ENCODE measurements around the gene SORBS2.

The SORBS2 gene

GRCh38 chr4:185582651-185583400 is 229.2 kb downstream of the SORBS2 start:
- DNase-seq (ENCODE audit: low spot score), result no peak

DNA sequence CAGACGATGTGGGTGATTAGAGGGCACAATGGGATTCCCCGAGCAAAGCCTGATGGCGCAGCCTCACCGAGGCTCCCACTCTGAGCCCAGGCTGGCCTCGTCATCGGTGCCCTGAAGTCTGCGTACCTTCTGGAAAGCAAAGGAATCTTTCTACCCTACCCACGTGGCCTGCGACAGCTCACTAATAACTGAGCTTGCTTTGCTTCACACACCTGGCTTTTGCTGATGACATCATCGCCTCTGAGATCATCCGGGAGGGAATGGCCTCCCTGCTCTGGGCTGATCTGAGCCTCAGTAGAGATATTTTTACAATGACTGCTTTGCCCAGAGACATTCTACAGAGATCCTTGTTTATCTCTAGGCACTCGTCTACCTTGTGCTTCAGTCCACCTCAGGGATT is 231.3 kb downstream of the SORBS2 start:
- DNase-seq (ENCODE audit: low spot score), result no peak

DNA sequence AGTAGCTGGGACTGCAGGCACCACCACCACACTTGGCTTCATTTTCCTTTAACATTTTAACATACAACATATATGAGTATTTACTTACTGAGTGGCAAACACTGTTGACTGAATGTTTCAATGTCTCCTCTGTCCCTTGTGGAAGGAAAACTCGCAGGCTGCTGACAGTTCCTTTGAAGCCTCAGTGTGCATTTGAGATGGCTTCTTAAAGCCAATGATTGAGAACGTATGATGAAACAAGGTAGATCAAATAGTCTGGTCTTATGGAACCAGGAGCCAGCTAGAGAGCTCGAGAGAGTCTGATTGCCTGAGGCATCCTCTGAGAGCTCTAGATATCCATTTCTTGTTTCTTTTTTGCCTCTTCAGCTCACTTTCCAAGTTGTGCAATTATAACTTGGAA is 233.7 kb downstream of the SORBS2 start:
- DNase-seq (ENCODE audit: low spot score), result no peak

GRCh38 chr4:185576962-185577950 is 234.7 kb downstream of the SORBS2 start:
- DNase-seq (ENCODE audit: low spot score), result no peak

GRCh38 chr4:185576314-185576961 is 235.6 kb downstream of the SORBS2 start:
- DNase-seq (ENCODE audit: low spot score), result no peak

DNA sequence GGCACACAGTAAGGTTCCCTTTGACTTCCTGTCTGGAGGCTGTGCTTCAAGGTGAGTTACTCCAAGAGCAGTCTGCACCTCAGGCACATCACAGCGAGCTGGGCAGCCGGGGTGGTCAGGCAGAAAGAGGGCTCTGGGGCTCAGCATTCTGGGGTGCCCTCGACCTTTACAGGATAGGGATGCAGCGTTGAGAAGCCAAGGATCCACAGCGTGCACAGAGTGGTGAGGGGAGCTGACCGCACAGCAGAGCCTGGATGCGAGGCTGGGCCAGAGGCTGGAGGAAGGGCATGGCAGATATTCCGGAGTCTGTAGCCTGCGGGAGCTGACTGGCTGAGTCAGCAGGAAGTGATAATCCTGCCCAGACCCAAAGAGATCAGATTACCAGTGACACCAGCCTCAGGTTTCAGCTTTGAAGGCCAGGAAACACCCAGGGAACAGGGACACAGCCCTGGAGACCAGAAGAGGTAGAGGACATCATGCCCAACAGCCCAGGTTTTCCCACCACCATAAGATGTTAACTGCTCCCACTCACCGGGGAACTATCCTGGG is 238.3 kb downstream of the SORBS2 start:
- peak; percentile 68 for DNase-seq (ENCODE audit: low spot score)

GRCh38 chr4:185570727-185571126 is 241.3 kb downstream of the SORBS2 start:
- DNase-seq (ENCODE audit: low spot score), result no peak

DNA sequence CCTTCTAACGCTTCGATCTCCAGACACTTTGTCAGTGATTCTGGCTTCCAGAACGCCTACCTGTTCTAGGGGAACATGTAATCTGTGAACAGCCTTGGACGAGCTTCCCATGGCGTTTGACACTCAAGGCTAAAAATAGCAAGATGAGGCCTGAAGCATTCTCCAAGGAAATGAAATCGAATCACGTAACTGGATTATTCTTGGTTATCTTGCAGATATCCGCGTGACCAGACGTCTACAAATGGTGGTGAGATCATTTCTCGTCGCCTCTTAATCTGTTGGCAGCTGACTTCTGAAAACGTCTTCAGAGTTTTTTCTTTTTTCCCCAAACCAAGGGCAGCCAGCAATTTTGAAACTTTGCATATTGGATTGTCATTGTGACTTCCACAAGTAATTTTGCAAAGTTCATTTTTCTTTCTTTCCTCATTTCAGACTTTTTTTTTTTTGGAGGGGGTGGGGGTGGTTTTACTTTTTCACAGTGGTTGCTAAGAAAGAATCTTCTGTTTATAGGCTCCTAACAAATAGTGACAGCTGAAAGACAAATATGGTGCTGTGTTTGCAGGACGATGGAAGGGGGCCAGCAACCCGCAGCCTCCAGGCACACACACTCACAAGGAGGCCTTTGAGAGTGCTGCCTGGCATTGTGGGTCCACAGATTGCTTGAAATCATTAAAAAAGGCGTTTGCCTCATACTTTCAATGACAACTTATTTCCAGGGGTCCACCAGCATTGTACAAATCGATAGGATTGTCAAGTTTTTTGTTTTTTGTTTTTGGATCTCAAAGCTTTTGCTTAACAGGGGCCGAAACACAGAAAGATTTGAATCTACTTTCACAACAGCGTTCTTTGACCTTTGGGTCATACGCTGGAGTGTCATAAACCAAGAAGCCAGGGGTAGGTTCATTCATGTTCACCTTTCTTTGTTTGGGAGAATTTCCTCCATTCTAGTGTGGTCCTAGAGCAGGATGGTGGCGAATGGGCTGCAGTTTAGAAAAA is 244.3 kb downstream of the SORBS2 start:
- DNase-seq (ENCODE audit: low spot score), result no peak

DNA sequence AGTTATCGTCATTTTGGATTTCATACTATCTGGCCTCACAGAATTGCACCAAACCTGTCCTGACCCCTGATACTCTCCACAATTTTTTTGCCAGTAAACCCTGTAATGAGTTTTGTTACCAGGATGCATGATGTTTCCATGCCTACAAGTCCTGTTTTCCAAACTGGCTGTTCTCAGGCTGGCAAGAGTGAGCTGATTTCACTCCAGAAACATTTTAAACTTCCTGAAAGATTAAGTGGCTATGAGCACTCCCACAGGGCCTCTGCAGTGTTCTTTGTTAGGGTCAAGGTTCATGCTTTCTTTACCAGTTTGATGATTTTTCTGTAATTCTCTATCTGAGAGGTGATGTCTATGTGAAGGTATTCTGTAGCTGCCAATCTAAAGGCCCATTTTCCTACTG is 245.0 kb downstream of the SORBS2 start:
- no peak for DNase-seq (ENCODE audit: low spot score)

DNA sequence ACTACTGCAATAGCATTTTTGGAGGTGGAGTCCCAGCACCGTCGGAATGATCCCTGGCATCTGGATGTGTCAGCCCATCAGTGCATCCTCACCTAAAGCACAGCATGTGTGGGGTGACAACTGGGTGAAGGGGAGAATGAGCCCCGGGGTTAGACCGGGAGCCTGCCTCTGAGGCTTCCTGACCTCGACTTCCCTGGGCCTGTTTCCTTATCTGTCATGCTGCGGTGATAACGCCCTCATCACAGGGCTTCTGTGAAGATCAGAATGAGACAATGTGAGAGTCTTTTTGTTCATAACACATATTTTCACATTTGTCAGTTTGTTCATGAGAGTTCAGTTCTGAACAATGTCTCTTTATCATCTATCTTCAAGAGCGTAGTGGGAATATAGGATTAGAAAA is 245.6 kb downstream of the SORBS2 start:
- no peak for DNase-seq (ENCODE audit: low spot score)

DNA sequence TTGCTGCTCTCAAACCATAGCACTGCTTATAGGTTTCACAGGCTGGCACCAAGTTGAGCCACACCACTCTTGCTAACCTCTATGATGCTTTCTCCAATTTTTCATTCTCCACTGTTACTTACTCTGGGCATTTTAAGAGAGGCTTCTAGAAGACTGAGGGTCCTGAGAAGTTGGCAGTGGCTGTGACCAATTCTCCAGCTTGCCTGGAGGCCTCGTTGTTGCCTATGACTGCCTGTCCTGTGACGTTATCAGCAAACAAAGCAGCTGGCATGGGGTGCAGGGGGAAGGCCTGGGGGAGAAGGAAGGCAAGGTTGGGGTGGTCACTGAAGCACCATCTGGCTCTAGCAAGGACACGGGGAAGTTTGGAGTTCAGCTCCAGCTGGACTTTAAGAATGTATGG is 246.3 kb downstream of the SORBS2 start:
- DNase-seq (ENCODE audit: low spot score), result no peak

GRCh38 chr4:185564349-185564748 is 247.6 kb downstream of the SORBS2 start:
- peak; percentile 1 for DNase-seq (ENCODE audit: low spot score)

- no peak for DNase-seq (ENCODE audit: low spot score)
Measured at GRCh38 chr4:185562531-185562930, 249.5 kb downstream of the SORBS2 start.

DNA sequence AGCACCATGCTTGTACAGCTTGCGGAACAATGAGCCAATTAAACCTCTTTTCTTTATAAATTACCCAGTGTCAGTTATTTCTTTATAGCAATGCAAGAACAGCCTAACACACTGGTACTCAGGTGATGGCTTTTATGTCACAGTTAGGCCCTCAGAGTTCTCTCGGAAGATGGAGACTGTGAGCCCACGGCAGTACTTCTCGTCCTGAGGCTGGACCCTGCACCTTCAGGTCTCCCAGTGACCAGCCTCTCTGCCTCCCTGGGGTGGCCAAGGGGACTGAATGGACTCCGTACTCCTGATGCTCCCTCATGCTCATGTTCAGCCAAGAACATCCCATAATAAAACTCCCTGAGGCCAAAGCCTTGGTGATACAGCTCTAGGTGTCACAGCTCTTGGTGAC is 251.7 kb downstream of the SORBS2 start:
- peak; percentile 31 for DNase-seq (ENCODE audit: low spot score)

DNA sequence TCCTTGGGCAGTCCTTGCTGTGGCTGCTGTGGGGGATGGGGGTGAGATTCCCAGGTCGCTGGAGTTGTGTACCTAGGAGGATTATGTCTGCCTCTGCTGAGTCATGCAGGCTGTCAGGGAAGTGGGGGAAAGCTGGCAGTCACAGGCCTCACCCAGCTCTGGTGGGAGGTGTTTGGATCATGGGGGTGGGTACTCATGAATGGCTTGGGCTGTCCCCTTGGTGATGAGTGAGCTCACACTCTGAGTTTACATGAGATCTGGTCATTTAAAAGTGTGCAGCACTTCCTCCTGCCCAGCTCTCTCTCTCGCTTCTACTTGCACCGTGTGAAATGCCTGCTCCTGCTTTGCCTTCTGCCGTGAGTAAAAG is 252.1 kb downstream of the SORBS2 start:
- DNase-seq (ENCODE audit: low spot score), result no peak

DNA sequence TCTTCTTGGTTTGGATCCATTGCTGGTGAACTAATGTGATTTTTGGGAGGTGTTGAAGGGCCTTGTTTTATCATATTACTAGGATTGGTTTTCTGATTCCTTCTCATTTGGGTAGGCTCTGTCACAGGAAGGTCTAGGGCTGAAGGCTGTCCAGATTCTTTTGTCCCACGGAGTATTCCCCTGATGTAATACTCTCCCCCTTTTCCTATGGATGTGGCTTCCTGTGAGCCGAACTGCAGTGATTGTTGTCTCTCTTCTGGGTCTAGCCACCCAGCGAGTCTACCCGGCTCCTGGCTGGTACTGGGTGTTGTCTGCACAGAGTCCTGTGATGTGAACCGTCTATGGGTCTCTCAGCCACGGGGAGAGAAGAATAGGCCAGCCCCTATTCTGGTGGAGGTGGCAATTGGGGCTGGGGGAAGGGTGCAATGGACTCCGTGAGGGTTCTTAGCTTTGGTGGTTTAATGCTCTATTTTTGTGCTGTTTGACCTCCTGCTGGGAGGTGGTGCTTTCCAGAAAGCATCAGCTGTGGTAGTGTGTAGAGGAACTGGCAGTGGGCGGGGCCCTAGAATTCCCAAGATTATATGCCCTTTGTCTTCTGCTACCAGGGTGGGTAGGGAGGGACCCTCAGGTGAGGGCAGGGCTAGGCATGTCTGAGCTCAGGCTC is 252.6 kb downstream of the SORBS2 start:
- peak; percentile 43 for DNase-seq (ENCODE audit: low spot score)

DNA sequence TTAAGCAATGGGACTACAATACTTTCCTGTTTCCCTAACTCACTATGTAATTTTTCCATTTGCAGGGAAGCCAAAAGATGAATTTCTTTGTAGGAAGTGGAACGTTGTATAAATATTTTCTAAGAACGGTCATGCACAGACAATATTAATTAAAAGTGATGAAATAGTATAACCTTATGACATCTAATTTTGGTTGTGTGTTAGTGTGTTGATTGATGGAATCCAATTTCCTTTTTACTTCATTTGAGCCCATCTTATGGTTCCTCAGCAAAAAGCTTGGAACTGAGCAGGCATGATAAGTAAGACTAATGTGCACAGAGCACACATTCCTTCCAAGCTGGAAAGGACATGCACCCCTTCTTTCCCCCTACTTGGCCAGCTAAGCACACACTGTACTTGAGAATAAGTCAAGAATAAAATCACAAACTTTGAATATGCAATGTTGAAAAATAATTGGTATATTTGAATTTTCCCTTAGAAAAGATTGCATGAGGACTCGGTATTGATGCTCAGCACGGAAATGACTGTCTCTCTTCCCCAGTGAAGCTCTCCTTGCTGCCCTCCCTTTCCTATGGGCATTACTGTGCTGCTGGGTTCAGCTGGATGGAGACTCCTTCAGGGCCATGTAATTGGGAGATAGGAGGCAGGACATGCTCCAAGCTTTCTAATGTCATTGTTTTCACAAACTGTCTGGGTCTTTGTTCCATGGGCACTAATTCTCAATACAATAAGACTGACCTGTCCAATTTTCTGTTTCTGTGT is 257.4 kb downstream of the SORBS2 start:
- DNase-seq (ENCODE audit: low spot score), result no peak

DNA sequence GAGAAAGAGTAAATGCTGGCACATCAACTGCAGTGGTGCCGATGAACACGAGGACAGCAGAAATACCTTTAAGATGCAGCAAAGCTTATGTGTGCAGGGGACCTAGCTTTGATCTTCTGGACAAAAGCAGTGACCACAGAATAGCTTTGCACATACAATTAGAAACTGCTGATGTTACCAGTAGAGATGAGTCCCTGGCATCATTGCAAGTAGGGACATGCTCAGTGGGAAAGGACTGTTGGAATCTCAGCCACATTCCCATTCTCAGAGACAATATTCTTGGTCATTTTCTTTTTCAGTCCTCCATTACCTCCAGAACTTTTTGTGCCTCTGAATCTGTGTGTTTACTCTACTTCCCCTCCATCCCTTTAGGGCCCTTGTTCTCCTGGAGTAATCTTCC is 259.7 kb downstream of the SORBS2 start:
- no peak for DNase-seq (ENCODE audit: low spot score)

DNA sequence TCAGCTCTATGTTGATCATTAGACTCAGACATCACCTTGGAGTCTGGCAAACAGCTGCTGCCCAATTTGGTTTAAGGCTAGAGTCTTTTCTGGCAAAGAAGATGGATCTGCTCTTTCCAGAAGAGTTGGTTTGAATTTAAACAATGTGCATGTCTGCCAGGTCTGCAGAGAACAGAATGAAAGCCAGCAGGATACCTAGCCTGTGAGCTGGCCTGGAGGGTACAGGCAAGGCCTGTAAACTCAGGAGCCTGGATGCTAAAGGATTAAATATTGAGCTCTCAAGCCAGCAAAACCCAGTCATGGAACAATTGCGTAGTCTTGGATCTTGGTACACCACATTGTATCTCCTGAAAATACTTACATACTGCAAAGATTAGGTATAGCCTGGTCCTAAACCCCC is 261.1 kb downstream of the SORBS2 start:
- DNase-seq (ENCODE audit: low spot score), result no peak

GRCh38 chr4:185549095-185549639 is 262.8 kb downstream of the SORBS2 start:
- no peak for DNase-seq (ENCODE audit: low spot score)
